ENCODE measurements around the gene EHD3.

The EHD3 gene

GRCh38 chr2:31202833-31203232, 31.1 kb upstream of the EHD3 start:
- no peak for DNase-seq
- TF ChIP-seq POLR2A (IDR thresholded peaks at IDR 0.05; ENCODE audit: low read length) (no peak), GATA1 (IDR thresholded peaks at IDR 0.05; ENCODE audit: low read depth, low read length) (no peak)

GRCh38 chr2:31203916-31204315, 30.0 kb upstream of the EHD3 start:
- DNase-seq = no peak
- no peak for TF ChIP-seq GATA1 (IDR thresholded peaks at IDR 0.05; ENCODE audit: low read depth, low read length)
- TF ChIP-seq POLR2A (IDR thresholded peaks at IDR 0.05; ENCODE audit: low read length) = no peak

DNA sequence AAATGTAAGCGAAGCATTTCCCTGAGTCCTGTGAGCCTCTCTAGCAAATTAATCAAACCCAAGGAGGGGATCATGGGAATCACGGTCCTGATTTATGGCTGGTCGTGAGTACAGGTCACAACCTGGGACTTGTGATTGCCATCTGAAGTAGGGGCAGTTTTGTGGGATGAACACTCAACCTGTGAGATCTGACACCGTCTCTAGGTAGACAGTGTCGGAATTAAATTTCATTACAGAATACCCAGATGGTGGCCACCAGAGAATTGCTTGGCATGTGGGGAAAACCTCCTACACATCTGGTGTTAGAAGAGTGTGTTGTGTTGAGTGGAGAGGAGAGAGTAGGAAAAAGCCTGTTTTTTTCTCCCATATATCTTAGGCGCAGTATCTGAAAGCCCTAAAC, 29.2 kb upstream of the EHD3 start:
- DNase-seq = no peak
- TF ChIP-seq GATA1 (IDR thresholded peaks at IDR 0.05; ENCODE audit: low read depth, low read length) (no peak), POLR2A (IDR thresholded peaks at IDR 0.05; ENCODE audit: low read length) (no peak)

DNA sequence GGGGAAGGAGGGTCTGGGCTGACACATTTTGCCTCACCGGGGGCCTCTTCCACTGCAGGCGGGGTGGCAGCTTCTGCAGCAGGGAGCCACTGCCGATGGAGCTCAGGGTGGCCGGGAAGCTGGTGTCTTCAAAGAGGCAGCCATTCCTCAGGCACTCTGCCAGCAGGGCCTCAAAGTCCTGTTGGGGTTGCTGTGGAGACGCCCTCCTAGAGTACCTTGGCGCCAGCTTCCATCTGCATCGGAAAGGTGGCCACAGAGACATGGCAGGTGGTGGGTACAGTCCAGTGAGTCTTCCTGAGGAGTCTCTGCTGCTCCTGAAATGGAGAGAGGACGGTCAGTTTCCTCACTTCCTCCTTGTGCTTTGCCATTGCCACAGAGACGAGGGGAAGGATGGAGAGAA, 28.8 kb upstream of the EHD3 start:
- no peak for TF ChIP-seq POLR2A (IDR thresholded peaks at IDR 0.05; ENCODE audit: low read length)
- no peak for TF ChIP-seq GATA1 (IDR thresholded peaks at IDR 0.05; ENCODE audit: low read depth, low read length)
- DNase-seq = no peak

GRCh38 chr2:31205613-31206012, 28.3 kb upstream of the EHD3 start:
- DNase-seq = no peak
- TF ChIP-seq POLR2A (IDR thresholded peaks at IDR 0.05; ENCODE audit: low read length) (no peak), GATA1 (IDR thresholded peaks at IDR 0.05; ENCODE audit: low read depth, low read length) (no peak)

GRCh38 chr2:31207790-31208189, 26.2 kb upstream of the EHD3 start:
- DNase-seq = no peak
- TF ChIP-seq POLR2A (IDR thresholded peaks at IDR 0.05; ENCODE audit: low read length) = no peak

- TF ChIP-seq GATA1 (IDR thresholded peaks at IDR 0.05; ENCODE audit: low read depth, low read length) = no peak
- TF ChIP-seq POLR2A (IDR thresholded peaks at IDR 0.05; ENCODE audit: low read length) = no peak
- no peak for DNase-seq
Measured at GRCh38 chr2:31208240-31208639, 25.7 kb upstream of the EHD3 start.

- DNase-seq = no peak
- no peak for TF ChIP-seq POLR2A (IDR thresholded peaks at IDR 0.05; ENCODE audit: low read length)
Measured at GRCh38 chr2:31212659-31213600, 21.0 kb upstream of the EHD3 start.

GRCh38 chr2:31213601-31214443, 20.1 kb upstream of the EHD3 start:
- DNase-seq = no peak
- no peak for TF ChIP-seq GATA1 (IDR thresholded peaks at IDR 0.05; ENCODE audit: low read depth, low read length)
- TF ChIP-seq POLR2A (IDR thresholded peaks at IDR 0.05; ENCODE audit: low read length) = no peak

- no peak for DNase-seq
- TF ChIP-seq GATA1 (IDR thresholded peaks at IDR 0.05; ENCODE audit: low read depth, low read length) (no peak), POLR2A (IDR thresholded peaks at IDR 0.05; ENCODE audit: low read length) (no peak)
Measured at GRCh38 chr2:31214444-31214915, 19.5 kb upstream of the EHD3 start.

DNA sequence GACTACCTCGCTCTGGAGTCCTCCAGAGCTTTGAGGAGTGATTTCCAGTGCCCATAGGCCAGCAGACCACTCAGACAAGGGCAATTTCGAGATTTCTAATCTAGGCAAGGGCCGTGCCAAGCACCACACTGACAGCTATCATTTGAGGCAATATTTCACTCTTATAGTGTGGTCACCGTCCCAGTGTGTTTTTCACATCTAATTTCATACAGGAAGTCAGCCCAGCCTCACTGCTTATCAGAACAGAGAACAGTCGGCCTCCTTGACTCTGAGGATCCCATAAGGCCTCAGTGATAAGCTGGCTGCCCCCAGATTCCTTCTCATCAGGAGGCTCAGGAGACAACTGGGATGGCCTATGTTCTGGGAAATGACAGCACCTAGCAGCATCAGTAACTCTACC, 17.2 kb upstream of the EHD3 start:
- TF ChIP-seq GATA1 (IDR thresholded peaks at IDR 0.05; ENCODE audit: low read depth, low read length) (no peak), POLR2A (IDR thresholded peaks at IDR 0.05; ENCODE audit: low read length) (no peak)
- no peak for DNase-seq

DNA sequence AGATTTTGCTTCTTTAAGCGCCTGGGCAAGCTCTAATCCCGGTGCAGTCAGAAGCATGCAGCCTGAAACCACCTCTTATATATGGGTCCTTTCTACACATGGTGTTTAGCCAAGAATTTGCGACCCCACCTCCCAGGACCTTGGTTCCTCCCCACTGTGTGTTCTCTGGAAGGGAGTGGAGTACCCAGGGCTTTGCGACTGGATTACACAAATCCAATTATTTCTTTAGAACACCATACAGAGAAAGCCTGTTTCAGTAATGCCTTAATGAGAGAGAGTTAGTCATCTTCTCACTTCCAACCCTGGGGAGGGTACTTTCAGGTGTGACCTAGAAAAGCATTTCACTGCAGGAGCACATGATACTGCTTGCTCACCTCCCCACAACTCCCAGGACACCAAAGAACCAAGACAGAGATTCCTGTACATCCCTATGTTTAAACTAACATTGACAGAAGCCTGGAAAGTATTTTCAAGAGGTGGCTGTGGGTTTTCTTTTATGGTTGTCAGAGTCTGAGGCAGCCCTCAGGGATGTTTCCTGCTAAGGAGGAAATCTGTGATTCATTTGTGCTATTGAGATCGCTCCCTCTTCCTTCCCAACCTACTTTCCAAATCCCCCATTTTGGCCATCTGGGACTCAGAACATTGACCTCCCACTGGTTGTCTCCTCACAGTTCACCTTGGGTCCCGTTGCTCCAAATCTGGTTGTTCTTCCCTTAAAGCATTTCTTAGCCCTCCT, 16.3 kb upstream of the EHD3 start, which contains the start of gene CAPN14:
Gene CAPN14, minus strand, starts transcription at position 51 of the 736 bp plus-strand sequence. CDS start 12,068 bp downstream, outside the sequence.
- no peak for TF ChIP-seq POLR2A (IDR thresholded peaks at IDR 0.05; ENCODE audit: low read length)
- TF ChIP-seq GATA1 (IDR thresholded peaks at IDR 0.05; ENCODE audit: low read depth, low read length) = no peak
- DNase-seq = no peak

DNA sequence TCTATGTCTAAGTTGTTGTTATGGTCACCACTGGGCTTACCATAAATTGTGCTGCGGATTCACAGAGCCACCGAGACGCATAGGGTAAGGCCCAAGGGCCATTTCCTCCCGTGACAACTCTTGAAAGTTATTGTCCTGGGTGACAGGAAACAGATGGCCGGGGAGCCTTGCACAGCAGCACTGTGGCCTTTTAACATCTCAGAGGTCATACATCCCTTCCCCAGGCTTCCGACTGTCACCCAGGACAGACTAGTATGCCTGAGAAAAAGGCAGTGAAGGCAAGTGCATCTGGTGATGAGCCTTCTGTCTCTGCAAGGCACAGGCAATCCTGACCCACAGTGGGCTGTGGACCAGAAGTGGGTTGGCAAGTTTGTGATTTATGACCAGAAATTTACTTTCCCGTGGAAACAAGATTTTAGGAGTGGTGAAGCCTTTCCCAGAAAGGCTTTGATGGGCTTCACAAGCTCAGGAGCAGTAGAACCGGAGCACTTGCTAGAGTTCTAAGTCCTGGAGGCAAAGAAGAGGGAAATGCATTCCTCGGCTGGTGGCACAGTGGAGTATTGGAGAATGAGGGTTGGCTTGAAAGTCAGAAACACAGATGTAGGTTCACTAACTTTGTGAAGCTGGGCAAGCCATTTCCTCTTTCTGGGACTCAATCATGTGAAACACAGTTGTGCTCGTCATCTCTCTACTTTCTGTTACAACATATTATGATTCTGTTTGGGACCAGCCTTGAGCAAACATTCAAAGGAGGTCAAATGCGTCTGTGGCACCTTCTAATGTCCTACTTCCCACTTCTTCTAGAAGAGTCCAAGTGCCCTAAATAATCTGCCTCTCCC, 14.6 kb upstream of the EHD3 start:
- DNase-seq = no peak
- TF ChIP-seq POLR2A (IDR thresholded peaks at IDR 0.05; ENCODE audit: low read length) = no peak
- no peak for TF ChIP-seq GATA1 (IDR thresholded peaks at IDR 0.05; ENCODE audit: low read depth, low read length)
